ENCODE data around the gene SLC35B2. TPM values are rescaled to one million over a fixed set of nuclear protein-coding genes. Genes with fewer than 3 reads are reported as not detected.

SLC35B2 gene
- total and polyA plus RNA-seq, 10 of the 15 experiments (the other 5 are each of a cell fraction or from before 2014, with no cell fraction given) = 11.3 to 45.4 (median 33.8) TPM

GRCh38 chr6:44266347-44266746 lies 9.0 kb upstream of the SLC35B2 start (continued):
- TF ChIP-seq PKNOX1 (IDR thresholded peaks at IDR 0.05) (no peak), ZNF274 (IDR thresholded peaks at IDR 0.05; ENCODE audit: insufficient read depth, insufficient read length) (no peak), ATF3 (IDR thresholded peaks at IDR 0.05; ENCODE audit: borderline replicate concordance, extremely low read depth, low read depth, low read length) (no peak), ZNF592 (IDR thresholded peaks at IDR 0.05) (no peak), RELA (IDR thresholded peaks at IDR 0.05; ENCODE audit: borderline replicate concordance, partially characterized antibody) (no peak), FOXM1 (IDR thresholded peaks at IDR 0.05; ENCODE audit: low read depth, low read length) (no peak), BCLAF1 (IDR thresholded peaks at IDR 0.05) (no peak), USF2 (IDR thresholded peaks at IDR 0.05; ENCODE audit: borderline replicate concordance, low read depth, low read length) (no peak), NKRF (conservative IDR thresholded peaks at IDR 0.05) (no peak), HDAC2 (IDR thresholded peaks at IDR 0.05) (no peak), NR2F1 (conservative IDR thresholded peaks at IDR 0.05) (peak; percentile 48; the same call in 1 of the 2 replicates), ETV6 (conservative IDR thresholded peaks at IDR 0.05 in 1 of 2, IDR thresholded peaks at IDR 0.05 in 1 of 2; ENCODE audit: borderline replicate concordance in 1 of 2, low read depth in 1 of 2) (peak in 1 of 2 experiments; percentile 70; a peak in 1 of 4 replicates), RB1 (IDR thresholded peaks at IDR 0.05; ENCODE audit: borderline replicate concordance) (no peak), POLR2A (IDR thresholded peaks at IDR 0.05; ENCODE audit: low read depth, low read length) (no peak)

All from GM12878 (cell line).